GM19351 (cell line): ENCODE measurements around the gene PPP1CB.

ENCODE experiments used
- ATAC-seq: cut with Tn5 transposase; IDR thresholded peaks from one replicate; pipeline ENCODE4 v1.9.1; 2021; ENCODE audit warnings: mild to moderate bottlenecking, moderate library complexity; ENCODE audit not compliant: unreplicated experiment

PPP1CB gene

GRCh38 chr2:28751252-28751955, at the start of gene PPP1CB:
Gene PPP1CB, plus strand, starts transcription at chr2:28751830. Its CDS starts 295 bp downstream, at chr2:28752125.
- peak; percentile 79 for ATAC-seq

DNA sequence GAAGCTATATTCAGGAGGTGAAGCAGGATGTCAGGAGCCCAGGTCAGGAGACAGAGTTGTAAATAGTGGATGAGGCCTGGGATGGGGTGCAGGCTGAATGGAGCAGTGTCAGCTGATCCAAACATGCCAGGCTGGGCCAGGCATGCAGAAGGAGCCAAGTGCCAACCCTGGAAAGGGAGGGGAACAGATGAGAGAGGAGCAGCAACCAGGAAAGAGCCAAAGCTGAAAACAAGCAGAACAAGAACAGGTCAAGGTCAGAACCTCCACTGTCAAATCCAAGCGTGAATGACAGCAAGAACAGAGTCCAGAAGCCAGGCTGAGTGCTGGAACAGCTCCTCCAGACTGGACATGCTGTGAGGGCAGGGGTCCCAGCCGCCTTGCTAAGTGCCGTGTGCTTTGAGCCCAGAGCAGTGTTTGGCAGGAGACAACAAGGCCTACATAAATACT, 49.2 kb upstream of the PPP1CB start:
- no peak for ATAC-seq

DNA sequence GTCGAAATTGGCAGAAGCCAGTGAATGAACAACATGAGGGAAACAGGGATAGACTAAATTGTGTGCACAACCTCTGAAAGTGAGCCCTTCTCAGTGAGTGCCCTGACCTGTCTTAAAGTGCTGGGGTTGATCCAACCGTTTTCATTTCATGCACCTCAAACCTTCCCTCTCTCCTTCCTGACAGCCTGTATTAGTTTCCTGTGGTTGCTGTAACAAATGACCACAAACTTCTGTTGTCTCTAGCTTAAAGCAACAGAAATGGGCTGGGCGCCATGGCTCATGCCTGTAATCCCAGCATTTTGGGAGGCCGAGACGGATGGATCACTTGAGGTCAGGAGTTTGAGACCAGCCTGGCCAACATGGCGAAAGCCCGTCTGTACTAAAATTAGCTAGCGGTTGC, 48.8 kb upstream of the PPP1CB start:
- ATAC-seq: no peak

DNA sequence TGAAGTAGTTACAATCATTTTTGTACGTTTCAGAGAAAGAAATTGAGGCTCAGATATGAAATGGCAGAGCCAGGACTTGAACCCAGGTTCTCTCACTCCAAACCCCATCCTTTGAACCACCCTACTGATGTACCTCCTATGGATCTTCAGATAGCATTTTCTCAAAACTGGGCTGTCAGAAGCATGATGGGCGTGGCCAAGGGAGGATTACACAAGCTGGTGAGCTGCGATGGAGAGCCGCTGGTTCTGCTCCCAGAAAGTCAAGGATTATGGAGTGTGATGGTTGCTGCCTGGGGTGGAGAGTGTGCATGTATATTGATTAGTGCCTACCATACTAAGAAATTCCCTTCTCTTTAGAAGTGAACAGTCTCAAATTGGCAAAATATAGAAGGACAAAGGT, 47.0 kb upstream of the PPP1CB start:
- ATAC-seq: no peak

GRCh38 chr2:28705751-28706440, 45.7 kb upstream of the PPP1CB start:
- ATAC-seq: no peak

- no peak for ATAC-seq
These were observed 44.0 kb upstream of the PPP1CB start for GRCh38 chr2:28707592-28707991.

GRCh38 chr2:28709101-28709500, 42.5 kb upstream of the PPP1CB start:
- no peak for ATAC-seq

- no peak for ATAC-seq
These were observed 41.1 kb upstream of the PPP1CB start for GRCh38 chr2:28710545-28710944.

GRCh38 chr2:28713577-28714298, 37.9 kb upstream of the PPP1CB start:
- no peak for ATAC-seq

- peak; percentile 45 for ATAC-seq
These were observed 35.3 kb upstream of the PPP1CB start for GRCh38 chr2:28716265-28716865.

- ATAC-seq: no peak
These were observed 34.3 kb upstream of the PPP1CB start for GRCh38 chr2:28717339-28717758.

DNA sequence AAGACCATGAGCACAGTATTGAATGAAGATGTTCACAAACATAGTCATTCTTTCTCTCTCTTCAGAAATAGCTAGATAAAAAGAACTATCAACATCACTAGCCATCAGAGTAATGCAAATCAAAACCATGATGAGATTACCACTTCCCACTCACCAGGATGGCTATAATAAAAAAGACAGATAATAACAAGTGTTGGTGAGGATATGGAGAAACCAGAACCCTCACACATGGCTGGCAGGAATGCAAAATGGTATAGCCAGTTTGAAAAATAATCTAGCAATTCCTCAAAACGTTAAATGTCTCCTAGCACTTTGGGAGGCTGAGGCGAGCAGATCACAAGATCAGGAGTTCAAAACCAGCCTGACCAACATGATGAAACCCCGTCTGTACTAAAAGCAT, 31.3 kb upstream of the PPP1CB start:
- ATAC-seq: no peak

- ATAC-seq: no peak
These were observed 29.9 kb upstream of the PPP1CB start for GRCh38 chr2:28721601-28722191.

DNA sequence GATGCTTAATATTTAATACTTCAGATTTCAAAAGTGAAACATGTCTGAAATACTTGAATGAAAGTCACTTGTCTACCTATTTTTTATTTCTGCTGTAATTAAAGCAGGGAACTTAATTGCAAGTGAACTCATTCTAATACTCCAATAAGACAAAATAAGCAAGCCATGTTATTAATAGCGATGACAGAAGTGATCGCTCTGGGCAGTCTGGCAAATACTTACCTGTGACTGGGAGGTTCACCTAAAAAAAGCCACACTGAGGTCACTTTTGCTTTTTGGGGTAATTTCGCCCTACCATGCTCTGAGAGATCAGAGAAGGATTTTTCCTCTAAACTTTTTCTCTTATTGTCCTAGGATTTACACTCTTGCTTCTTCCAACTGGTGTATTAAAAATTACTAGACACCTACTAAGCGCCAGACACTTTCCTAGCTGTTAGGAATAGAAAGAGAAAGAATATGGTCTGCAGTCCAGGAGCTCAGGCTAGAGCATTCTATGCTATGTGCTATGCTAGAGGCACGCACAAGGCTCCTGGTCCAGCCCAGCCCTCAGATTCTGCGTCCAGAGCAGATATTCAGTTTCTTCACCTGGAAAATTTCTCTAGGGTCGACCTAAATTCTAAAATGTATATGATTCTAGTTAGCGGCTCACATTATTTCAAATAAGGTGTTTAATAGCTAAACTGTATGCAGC, 26.5 kb upstream of the PPP1CB start:
- ATAC-seq: no peak

DNA sequence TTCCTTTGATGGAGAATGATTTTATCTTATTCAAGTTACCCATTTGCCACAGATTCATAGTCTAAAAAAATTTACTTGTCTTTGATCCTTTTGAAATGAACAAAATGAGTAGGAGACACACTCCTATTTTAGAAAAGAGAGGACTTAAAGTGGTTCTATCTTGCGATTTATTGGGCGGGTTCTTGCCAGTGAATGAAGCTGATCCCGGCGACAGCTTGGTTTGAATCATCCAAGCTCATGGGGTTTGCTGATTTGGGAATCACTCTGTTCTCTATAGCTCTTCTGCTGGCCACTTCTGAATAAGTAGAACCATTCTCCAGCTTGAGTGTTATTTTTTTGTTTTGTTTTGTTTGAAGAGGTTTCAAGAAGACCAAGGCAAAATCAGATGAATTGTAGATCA, 25.5 kb upstream of the PPP1CB start:
- no peak for ATAC-seq

GRCh38 chr2:28729698-28730097, 21.9 kb upstream of the PPP1CB start:
- ATAC-seq: no peak

GRCh38 chr2:28730641-28731146, 20.9 kb upstream of the PPP1CB start:
- no peak for ATAC-seq

DNA sequence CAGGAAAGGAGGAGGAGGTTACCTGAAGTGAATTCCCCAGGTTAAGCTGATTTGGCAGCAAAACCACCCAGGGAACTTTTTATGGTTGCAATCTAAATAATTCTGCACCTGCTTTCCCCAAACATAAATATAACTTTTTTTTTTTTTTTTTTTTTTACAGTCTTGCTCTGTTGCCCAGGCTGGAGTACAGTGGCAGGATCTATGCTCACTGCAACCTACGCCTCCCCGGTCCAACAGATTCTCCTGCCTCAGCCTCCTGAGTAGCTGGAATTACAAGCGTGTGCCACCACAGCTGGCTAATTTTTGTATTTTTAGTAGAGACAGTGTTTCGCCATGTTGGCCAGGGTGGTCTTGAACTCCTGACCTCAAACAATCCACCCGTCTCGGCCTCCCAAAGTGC, 16.1 kb upstream of the PPP1CB start:
- no peak for ATAC-seq

GRCh38 chr2:28736034-28736433, 15.6 kb upstream of the PPP1CB start:
- ATAC-seq: no peak

DNA sequence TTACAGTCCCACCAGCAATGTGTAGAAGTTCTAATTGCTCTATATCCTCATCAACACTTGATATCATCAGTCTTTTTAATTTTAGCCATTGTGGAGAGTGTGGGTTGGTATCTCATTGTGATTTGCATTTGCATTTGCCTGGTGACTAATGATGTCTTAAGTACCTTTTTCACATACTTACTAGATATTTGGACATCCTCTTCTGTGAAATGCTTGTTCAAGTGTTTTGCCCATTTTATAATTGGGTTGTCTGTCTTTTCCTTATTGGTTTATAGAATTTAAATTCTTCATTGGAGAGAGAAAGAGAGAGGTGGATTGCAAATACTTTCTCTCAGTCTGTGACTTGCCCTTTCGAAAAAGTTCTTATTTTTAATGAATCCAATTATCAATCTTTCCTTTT, 14.0 kb upstream of the PPP1CB start:
- ATAC-seq: no peak
